AG10803 (cell line): ENCODE results near the gene UBTD1.

Source experiments
- DNase-seq: peaks from one replicate; pipeline ENCODE4 v3.0.0; 2010; ENCODE audit warnings: low read depth
- H3K4me3 ChIP-seq: 2 replicates; pipeline ENCODE4 v1.5.1; 2011; ENCODE audit warnings: mild to moderate bottlenecking, low read length, control low read depth
- TF ChIP-seq, protein P1 (sequence below): conservative IDR thresholded peaks from 2 replicates; pipeline ENCODE4 v1.5.1; 2011; ENCODE audit warnings: mild to moderate bottlenecking, low read length, control low read depth, inconsistent platforms

UBTD1 gene

DNA sequence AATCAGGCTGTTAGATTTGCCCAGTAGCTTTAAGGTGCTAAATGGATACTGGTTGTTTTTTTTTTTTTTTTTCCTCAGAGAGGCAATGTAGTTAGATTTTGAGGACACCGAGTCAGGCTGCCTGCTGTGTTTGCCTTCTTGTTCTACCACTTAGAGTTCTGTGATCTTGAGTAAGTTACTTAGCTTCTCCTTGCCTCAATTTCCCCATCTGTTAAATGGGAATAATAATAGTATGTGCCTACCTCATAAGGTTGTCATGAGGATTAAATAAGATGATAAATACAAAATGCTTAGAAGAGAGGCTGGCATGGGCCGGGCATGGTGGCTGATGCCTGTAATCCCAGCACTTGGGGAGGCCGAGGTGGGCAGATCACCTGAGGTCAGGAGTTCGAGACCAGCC lies 120.0 kb downstream of the UBTD1 start:
- no peak for DNase-seq
- TF ChIP-seq, protein P1, sequence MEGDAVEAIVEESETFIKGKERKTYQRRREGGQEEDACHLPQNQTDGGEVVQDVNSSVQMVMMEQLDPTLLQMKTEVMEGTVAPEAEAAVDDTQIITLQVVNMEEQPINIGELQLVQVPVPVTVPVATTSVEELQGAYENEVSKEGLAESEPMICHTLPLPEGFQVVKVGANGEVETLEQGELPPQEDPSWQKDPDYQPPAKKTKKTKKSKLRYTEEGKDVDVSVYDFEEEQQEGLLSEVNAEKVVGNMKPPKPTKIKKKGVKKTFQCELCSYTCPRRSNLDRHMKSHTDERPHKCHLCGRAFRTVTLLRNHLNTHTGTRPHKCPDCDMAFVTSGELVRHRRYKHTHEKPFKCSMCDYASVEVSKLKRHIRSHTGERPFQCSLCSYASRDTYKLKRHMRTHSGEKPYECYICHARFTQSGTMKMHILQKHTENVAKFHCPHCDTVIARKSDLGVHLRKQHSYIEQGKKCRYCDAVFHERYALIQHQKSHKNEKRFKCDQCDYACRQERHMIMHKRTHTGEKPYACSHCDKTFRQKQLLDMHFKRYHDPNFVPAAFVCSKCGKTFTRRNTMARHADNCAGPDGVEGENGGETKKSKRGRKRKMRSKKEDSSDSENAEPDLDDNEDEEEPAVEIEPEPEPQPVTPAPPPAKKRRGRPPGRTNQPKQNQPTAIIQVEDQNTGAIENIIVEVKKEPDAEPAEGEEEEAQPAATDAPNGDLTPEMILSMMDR: no peak
- no peak overlapping the region for H3K4me3 ChIP-seq
